Measurements from ENCODE around the gene SRGAP1.
A peak's percentile ranks its signal among the peaks of the same experiment; 100 is the strongest.
"Not testable (repeated sequence)": the region's sequence is repeated elsewhere in the genome, so short reads cannot be mapped to it uniquely, and the experiment has no call there.

The SRGAP1 gene

DNA sequence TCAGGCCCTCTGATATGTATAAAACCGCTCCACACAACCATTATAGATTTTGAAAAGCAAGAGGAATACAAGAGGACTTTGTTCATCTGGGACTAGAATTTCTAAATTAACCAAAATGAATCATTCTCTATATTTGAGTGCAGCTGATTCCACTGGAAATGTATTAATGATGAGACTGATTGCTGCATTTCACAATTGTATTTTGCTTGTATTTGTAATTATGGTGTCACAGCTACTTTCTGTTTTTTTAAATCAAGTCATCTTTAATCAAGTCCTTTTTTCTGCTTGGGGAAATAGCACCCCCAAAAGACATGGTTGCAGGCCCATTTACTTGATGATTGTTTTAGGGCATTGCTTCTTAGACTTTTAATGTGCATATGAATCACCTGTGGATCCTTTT is 215.2 kb downstream of the SRGAP1 start:
- no peak for DNase-seq

DNA sequence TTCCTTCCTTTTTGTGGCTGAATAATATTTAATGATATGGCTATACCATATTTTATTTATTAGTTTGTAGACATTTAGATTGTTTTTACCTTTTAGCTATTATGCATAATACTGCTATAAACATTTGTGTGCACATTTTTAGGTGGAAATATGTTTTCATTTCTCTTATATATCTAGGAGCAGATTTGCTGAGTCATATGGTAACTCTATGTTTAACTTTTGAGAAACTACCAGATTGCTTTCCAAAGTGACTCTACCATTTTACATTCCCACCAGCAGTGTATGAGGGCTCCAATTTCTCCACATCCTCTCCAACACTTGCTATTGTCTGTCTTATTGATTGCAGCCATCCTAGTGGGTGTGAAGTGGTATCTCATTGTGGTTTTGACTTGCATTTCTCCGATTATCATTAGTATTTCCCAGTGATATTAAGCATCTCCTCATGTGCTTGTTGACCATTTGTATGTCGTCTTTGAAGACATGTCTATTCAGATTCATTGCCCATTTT is 217.4 kb downstream of the SRGAP1 start:
- no peak for DNase-seq

DNA sequence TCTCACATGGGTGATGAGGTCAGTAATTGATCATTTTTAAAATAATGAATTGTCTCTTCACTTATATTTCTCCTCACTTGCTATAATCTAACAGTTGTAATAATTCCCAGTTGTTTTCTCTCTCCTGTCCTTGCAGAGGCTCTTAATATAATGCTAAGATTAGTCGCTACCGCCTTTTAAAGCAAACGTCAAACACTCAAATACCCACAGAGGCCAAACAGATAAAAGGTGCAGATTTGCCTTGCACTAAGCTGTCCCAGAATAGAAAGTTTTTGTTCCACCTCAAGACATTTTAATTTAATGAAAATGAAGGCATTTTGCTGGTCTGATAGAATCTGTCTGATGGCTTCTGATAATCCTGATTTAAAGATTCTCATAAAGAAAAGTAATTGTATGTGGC is 218.6 kb downstream of the SRGAP1 start:
- no peak for DNase-seq

DNA sequence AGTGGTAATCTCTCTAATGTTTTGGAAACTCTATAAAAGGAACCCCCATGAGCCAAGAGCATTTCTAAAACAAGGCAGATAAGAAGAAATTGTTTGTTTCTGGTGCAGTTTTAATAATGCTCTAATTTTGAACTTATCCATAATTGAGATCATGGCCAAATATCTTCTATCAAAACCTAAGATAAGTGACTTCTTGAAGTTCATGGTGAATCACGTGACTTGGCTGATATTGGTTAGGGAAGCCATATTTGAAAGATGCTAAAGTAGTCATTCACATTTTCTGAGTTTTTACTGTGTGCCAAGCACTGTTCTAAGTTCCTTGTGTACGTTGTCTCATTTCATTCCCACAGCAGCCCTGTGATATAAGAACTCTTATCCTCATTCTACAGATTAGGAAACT is 219.7 kb downstream of the SRGAP1 start:
- DNase-seq: no peak

DNA sequence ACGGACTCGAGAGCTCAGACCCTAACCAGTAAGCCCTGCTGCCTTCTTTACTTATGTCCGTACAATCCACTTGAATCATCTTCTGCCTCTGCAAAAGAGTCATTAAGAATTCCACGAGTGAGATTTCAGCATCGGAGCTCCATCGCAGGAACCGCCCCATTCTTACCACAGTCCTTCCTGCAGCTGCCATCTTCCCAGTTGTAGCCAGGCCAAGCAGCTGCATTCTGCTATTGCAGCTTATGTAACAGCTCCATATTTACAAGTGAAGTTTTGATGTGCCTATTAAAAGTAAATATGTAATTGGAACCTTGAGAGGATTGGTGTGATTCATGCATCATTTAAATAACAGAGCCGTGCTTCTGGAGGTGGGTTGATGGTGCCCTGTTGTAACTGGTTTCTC is 220.2 kb downstream of the SRGAP1 start:
- DNase-seq: peak; percentile 27

DNA sequence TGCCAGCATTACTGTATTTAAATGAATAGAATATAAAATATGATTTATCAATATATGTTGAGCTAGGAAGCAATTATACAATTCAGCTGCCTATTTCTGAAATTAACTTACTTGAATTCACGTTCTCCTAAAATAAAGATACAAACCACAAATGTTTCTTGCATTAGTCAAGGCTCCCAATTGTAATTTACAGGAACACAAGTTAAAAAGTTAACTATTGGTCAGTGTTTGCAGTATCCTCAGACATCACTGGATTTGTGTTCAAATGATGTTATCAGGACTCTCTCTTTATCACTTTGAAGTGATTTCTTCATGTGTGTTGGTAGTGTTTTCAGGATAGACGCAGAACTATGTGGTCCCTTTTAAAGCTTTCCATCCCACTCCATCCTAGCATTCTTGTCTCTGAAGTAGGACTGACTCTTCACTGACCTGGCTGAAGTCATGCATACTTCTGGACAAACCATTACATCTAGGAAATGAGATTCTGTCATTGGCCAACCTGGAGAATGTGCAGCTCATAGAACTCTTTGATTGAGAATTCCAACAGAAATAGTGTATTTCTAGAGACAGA is 221.5 kb downstream of the SRGAP1 start:
- DNase-seq: no peak

DNA sequence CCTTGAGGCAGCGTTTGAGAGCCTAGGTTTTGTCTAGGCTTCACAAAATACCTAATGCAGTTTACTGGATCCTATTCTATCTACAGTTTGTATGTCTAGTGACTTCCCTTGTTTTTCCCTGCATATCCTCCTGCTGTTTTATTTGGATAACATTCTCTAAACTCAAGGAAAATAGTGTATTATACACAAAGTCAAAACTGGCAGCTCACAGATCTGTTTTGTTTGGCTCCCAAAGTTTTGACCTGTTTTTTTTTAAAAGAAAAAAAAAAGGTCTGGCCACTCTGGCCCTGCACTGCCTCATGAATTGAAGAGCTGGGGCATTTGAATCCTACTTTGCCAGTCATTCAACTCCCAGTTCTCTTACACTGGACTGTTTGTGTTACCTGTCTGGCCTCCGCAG is 222.3 kb downstream of the SRGAP1 start:
- DNase-seq: no peak

DNA sequence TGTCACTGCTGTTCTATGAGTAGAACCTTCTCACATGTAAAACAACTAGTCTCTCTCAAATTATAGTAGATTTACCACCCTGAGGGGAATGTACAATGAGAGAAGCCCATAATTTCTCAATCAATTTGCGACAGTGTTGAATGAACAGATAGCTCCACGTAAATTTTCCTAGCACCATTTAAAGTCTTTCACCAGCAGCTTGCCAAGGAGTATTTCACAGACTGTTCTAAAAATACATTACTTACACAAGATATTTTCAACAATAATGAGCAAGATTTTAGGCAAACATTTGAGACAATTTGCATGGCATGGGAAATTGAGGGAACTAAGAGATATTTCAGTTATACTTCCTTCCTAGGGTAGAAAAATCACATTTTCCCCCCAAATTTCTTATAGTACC is 226.0 kb downstream of the SRGAP1 start:
- DNase-seq: no peak

DNA sequence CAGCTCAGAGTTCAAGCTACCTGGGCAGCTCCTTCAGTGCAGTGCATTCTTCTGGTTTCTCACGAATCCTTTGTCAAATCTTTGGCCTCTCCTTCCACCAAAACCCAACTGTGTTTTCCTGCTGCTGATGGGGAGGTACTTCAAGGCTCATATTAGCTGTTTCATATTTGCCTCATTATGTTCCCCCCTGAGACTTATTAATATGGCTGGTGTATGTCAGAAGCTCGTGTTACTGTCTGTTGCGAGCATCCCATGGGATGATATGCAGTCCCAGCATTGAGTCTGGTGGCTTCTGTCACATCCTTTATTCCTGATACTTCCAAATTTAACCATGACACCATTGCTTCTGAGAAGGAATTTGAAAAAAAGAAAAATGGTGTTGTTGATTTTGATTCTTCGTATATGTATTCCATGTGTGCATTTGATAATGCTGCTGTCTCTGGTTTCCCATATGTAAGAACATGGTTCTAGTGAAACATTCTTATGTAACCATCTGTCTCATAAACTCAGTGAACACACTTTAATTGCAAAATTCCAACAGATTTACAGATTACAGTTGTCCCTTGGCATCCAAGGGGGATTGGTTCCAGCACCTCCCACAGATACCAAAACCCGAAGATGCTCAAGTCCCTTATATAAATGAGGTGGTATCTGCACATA is 228.5 kb downstream of the SRGAP1 start:
- DNase-seq: no peak

DNA sequence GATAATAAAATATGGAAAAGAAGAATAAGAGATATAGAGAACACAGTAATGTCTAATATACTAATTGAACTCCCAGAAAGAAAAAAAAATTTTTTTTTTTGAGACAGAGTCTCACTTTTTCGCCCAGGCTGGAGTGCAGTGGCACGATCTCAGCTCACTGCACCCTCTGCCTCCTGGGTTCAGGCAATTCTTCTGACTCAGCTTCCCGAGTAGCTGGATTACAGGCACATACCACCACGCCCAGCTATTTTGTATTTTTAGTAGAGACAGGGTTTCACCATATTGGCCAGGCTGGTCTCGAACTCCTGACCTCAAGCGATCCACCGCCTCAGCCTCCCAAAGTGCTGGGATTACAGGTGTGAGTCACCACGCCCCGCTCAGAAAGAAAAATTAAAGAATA is 232.1 kb downstream of the SRGAP1 start:
- DNase-seq: not testable (repeated sequence)

DNA sequence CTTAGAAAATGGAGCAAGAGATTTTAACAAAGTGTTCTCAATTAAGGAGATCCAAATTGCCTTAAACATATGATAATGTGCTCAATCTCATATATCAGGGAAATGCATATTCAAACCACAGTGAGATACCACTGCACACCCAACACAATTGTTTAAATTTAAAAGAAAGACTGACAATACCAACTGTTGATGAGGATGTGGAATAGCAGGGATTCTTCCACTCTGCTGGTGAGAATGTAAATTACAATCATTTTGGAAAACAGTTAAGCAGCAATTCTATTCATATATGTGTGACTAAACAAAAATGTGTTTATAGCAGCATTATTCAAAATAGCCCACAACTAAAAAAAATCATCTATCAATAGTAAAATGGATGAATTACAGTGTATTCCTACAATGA is 233.4 kb downstream of the SRGAP1 start:
- DNase-seq: no peak

DNA sequence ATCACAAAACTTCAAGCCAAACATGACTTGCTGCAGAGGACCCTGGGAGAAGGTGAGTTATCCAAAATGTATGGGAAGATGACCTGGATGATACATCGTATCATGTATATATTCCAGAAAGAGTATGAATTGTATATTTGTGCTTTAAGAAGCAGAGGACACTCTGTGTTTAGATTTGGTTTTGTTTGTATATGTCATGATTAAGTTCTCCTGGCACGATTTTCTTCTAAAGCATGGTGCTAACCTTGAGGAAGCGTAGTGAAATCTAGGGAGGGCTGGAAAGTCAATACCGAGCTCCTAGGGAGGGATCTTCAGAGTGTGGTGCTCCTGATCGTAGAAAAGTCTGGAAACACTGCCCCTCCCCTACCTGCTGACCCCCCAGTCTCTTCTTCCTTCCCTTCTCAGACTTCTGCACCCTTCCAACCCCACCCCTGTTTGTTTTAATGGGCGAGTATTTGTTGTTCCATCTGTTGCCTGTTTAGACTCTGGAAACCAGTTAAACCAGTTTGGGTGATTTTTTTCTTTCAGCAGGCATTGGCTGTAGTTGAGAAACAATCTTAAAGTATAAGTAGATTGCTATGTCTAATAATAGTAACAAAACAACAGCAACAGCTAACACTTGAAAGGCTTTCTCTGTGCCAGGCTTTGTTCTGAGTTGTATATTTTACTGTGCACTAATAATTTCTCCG is 236.0 kb downstream of the SRGAP1 start:
- DNase-seq: no peak

DNA sequence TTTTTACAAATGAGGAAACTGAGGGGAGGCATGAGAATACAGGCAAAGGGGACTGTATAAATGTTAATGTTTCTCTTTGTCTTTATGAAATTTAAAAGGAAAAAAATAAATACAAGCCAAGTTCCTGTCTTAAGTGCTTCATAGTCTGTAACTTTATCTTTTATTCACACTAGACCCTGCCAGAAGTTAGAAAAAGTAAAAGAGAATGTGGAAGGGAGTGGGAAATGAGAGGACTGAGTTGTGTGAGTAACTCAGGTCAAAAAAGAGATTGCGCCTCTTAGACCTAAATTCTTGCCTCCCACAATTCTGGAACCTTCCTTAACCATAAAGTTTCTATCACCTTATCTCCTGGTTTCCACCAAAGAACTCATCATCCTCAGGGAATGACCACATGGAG is 236.5 kb downstream of the SRGAP1 start:
- DNase-seq: no peak

DNA sequence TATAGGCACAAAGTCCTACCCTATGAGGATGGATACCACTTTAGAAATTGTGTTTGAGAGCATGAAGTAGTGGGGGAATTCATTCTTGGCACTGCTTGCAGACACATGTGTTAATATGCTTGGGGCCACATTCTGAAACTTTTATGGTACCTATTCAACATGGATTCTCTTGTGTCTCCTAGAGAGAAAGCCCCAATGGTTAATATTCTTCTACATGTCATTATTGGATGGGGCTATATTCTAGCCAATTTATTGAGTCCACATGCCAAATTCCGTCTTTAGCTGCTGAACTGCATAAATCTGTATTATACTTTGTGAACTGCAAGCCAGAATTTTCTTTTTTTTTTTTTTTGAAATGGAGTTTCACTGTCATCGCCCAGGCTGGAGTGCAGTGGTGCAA is 237.6 kb downstream of the SRGAP1 start:
- DNase-seq: peak; percentile 35

DNA sequence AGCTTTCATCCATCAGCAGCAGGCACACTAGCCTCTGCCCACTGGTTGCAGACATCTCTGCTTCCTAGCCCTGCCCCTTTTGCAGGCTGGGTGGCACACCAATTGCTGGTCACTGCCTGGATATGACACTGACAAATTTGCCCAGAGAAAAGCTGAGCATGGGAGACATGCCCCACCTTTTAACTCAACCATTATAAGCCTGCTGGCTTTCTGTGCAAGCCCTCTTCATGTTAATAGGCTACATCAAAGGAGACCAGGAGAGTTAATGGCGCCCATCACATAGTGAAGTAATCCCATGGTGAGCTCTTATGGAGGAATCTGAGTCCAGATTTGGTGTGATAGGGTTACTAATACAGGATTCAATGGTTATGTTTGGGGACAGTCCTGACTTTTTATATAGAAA is 238.4 kb downstream of the SRGAP1 start:
- DNase-seq: peak; percentile 35

DNA sequence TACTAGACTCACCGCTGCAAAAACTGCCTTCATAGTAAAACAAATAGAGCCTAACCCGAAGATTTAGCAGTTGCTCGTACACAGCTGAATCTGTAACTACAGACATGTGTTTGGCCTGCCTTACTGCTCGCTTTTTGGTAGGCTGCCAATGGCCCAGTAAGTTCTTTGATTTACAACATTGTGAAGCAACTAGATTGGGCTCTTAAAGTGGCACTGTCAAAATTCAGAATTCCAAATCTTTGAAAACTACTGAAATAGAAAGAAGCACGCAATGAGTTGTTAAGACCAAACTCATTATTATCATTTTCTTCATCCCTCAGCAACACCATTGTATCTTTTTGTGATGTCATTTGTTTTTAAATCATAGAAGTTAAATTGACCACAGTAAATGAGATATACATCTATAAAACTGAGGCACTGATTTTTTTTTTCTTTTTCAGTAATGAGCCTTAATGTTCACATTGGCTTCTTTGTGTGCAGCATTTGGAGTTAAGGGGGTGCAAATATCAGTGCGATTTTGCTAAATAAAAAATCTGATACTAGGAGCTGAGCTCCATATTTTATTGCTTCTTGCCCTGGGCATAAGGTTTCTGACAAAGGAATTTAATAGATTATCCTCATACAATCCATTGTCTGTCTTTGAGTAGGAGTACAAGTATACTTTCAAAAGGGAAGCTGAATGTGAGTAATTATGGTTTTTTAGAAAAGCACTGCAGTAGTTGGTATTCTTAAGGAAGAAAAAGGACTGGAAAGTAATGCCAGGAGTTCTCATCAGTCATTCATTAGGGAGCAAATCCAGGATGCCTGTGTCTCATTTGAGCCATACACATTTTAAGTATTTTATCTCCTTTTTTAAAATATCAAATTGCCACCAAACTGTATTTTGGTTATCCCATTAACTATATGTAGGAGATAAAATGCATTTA is 239.0 kb downstream of the SRGAP1 start:
- DNase-seq: peak; percentile 88

DNA sequence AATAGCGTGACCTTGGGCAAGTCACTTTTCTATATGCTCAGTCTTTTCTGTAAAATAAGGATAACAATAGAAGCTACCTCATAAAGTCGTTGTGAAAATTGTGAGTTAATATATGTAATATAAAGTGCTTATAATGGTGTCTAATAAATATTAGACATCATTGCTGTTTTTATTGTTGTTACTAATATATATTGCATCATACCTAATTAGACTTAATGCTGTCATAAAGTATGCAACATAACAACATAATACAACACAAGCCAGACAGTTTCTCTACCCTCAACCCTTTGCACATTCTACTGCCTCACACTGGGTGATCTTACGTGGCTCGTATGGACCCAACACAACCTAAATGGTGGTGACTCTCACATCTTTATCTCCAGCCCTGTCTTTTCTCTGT is 240.7 kb downstream of the SRGAP1 start:
- DNase-seq: no peak

DNA sequence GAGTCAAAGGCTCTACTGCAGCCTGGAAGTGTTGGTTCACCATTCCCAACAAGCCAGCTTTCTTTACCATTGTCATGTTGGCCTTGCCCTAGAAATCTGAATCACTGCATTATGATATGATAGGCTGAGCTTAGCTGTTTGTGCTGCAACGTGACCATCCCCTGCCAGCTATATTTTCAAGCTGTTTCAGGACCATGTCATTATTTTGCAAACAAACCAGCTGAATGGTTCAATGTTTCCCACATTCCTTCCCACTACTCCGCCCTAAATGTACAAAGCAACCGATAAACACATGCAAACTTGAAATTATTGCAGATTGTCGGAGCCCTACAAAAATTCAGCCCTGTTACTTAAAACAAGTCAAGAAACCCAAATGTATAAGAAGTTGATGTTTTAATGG is 241.5 kb downstream of the SRGAP1 start:
- no peak for DNase-seq

DNA sequence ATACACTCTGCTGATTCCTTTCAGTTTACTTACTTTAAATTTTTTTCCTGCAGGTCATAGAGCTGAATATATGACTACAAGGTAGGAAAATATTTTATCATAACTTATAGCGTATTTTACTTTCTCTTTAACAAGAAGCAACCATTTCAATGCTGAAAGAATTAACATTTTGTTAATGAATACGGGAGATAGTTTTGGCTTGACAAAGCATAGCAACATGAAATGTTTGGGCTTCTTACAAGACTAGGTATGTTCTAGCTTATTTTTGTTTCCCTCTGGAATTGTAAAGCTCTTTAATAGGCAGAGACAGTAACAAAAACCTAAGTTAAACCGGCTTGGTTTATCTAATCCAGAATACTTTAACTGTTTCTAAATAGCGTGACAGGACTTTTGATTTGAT is 242.4 kb downstream of the SRGAP1 start:
- DNase-seq: no peak

DNA sequence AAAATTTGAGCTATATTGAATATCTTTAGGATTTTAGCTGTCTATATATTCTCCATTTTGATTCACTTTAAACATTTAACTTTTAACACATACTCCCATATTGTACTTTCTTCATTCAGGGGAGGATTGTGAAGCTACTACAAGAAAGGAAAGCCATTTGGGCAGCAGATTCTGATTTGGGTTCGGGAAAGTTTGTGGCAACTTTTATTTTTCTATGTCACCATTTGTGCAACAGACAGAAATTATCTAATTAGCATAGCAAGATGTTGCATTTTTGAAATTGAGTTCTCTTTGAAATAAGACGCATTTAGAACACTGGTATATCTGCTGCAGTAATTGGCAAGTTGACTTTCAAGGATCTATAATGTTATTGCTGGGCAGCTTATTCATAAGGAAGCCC is 243.3 kb downstream of the SRGAP1 start:
- no peak for DNase-seq

DNA sequence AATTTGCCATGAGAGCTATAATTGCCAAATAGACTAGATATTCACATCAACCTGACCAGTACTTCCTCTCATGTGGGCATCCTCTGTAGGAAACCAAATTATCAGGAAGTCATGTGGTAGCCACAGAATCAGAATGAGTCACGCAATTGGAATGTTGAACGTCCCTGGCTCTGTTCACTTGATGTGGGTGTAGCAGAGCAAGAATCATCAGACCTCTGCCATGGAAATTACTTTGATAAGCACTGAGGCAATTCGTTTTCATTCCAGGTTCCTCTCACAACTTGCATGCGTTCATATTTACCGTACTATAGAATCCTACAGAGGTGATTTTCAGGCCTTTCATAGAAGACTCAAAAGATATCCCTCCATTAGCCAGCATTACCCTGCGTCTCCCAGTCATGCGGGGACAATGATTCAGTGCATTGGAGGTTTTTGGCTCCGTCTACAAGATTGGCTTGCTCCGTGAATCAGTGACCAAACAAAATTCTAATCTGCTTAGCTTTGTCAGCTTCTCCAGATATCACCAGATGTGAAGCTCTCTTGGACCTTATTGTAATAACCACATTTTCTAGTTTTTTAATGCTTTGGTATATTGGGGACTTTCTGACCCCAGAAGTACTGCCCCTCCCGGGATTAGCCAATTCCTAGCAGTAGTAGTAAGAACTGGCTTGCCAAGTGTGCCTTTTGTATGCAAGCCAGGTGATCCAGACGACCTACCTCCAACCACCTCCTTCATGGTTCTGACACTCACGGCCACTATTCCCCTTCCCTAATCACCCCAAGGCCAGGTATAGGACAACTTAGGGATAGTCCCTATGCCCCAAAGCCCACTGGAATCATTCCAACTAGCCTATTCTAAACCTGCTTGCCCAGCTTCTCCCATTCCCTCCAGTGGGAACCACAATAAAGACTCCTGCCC is 244.2 kb downstream of the SRGAP1 start:
- DNase-seq: peak; percentile 27

DNA sequence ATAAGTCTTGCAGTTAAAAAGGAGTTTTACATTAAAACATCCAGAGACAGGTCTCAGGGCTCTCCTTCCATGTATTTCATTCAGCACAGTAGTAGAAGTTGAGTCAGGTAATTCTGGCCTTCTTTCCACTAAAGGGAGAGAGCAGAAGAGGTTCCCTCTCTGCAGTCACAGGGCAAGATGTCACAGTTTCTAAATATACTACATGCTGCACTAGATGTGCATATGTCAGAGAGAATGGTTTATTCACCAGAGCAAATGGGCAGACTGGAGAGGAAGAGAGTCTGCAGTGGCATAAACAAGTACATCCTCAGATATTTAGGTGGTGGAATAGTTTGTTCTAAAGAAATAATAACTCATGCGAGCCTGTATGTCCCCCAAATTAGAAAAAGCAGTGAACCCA is 245.5 kb downstream of the SRGAP1 start:
- no peak for DNase-seq
